ENCODE data around the gene IL17B.

The IL17B gene

DNA sequence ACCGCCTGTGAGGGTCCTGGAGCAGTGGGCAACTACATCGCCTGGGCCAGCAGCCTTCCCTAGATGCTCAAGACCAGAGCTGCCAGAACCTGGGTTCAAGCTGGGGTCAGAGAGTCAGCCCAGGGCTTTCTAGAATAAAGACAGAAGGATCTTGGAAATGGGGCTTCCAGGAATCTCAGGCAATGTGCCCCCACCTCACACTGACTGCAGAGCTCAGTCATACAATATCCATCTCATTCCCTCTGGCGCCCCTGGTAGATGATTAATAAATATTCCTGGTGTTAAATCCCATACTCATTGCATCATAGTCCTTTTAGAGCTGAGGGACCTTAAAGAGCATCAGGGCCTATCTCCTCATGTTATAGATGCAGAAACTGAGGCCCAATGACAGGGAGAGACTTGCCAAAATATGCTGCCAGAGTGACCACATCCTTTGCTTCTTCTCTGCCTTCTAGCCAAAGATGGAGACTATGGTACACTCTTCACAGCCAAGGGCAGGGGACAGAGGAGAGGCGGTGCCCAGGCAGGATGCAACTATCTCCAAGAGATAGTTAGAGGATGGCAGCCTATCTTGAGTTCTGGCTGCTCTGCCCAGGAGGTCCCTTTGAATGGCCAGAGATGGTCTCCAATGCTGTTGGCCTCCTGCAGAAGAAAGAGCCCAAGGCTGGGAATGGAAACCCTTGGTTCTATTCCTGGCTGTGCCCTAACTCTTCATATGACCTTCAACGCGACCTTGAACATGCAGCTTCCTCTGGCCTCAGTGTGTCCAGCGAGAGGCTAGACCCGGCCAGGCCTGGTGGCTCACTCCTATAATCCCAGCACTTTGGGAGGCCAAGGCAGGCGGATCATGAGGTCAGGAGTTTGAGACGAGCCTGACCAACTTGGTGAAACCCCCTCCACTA, 36.2 kb upstream of the IL17B start:
- in situ Hi-C loops (cut with MboI; ENCODE audit: low sequenced_read_pairs, unreplicated experiment), result no loop called here
- TF ChIP-seq CTCF (IDR thresholded peaks at IDR 0.05; ENCODE audit: borderline replicate concordance, control extremely low read depth, extremely low read depth, insufficient read depth, missing control alignments), result no peak
- no peak for DNase-seq (ENCODE audit: low spot score)

- in situ Hi-C loops (cut with MboI; ENCODE audit: low sequenced_read_pairs, unreplicated experiment), result no loop called here
- no peak for TF ChIP-seq CTCF (IDR thresholded peaks at IDR 0.05; ENCODE audit: borderline replicate concordance, control extremely low read depth, extremely low read depth, insufficient read depth, missing control alignments)
- DNase-seq (ENCODE audit: low spot score), result no peak
Measured at GRCh38 chr5:149414405-149415065, 35.4 kb upstream of the IL17B start.

- TF ChIP-seq CTCF (IDR thresholded peaks at IDR 0.05; ENCODE audit: borderline replicate concordance, control extremely low read depth, extremely low read depth, insufficient read depth, missing control alignments), result no peak
- DNase-seq (ENCODE audit: low spot score), result no peak
- in situ Hi-C loops (cut with MboI; ENCODE audit: low sequenced_read_pairs, unreplicated experiment), result no loop called here
Measured at GRCh38 chr5:149413477-149414210, 34.6 kb upstream of the IL17B start.

GRCh38 chr5:149412783-149413476, 33.8 kb upstream of the IL17B start:
- in situ Hi-C loops (cut with MboI; ENCODE audit: low sequenced_read_pairs, unreplicated experiment), result no loop called here
- DNase-seq (ENCODE audit: low spot score), result no peak
- no peak for TF ChIP-seq CTCF (IDR thresholded peaks at IDR 0.05; ENCODE audit: borderline replicate concordance, control extremely low read depth, extremely low read depth, insufficient read depth, missing control alignments)

- DNase-seq (ENCODE audit: low spot score), result no peak
- in situ Hi-C loops (cut with MboI; ENCODE audit: low sequenced_read_pairs, unreplicated experiment), result no loop called here
- TF ChIP-seq CTCF (IDR thresholded peaks at IDR 0.05; ENCODE audit: borderline replicate concordance, control extremely low read depth, extremely low read depth, insufficient read depth, missing control alignments), result no peak
Measured at GRCh38 chr5:149411738-149412519, 32.8 kb upstream of the IL17B start.

Data from GM13976 (cell line).